ENCODE data around the gene DUSP8.

The DUSP8 gene

GRCh38 chr11:1553808-1554594, 18.1 kb downstream of the DUSP8 start:
- no peak for DNase-seq

- DNase-seq: no peak
These were observed 22.4 kb downstream of the DUSP8 start for GRCh38 chr11:1549338-1550330.

DNA sequence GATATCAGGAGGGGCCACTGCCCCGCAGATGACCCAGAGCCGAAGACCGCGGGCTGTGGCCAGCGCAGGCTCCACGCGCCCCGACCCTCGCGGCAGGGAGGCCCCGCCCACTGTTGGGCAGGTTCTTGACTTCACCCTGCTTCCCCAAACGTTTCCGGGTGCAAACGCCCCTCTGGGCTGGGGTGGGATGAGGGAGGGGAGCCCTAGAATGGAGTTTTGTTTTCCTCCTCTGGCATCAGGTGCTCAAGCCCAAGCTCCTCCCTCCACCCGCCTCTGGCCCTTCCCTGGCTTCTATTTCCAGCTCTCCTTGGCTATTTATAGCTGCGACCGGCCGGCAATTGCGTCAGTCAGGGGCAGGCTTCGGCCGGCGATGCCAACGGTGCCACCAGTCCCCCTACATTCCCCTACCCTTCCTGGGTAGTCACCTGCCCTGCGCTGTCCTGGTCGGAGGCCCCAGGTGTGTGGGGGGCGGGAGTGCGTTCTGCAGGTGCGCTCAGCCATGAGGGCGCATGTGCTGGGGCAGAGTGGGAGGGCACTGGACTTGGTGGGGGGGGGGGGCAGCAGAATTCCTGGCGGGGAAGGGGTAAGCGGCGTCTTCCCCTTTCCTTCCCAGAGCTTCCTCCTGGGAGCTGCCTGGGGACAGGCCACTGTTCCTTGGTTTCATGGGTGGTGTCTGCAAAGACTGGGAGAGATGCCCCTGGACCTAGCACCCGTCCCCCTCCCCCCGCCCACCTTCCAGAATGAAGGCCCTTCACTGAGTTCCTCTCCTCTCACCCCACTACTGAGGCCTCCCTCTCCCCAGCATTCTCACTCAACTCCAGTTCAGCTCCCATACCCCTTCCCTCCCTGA, 23.6 kb downstream of the DUSP8 start:
- no peak for DNase-seq

GRCh38 chr11:1547467-1548098, 24.5 kb downstream of the DUSP8 start:
- no peak for DNase-seq

DNA sequence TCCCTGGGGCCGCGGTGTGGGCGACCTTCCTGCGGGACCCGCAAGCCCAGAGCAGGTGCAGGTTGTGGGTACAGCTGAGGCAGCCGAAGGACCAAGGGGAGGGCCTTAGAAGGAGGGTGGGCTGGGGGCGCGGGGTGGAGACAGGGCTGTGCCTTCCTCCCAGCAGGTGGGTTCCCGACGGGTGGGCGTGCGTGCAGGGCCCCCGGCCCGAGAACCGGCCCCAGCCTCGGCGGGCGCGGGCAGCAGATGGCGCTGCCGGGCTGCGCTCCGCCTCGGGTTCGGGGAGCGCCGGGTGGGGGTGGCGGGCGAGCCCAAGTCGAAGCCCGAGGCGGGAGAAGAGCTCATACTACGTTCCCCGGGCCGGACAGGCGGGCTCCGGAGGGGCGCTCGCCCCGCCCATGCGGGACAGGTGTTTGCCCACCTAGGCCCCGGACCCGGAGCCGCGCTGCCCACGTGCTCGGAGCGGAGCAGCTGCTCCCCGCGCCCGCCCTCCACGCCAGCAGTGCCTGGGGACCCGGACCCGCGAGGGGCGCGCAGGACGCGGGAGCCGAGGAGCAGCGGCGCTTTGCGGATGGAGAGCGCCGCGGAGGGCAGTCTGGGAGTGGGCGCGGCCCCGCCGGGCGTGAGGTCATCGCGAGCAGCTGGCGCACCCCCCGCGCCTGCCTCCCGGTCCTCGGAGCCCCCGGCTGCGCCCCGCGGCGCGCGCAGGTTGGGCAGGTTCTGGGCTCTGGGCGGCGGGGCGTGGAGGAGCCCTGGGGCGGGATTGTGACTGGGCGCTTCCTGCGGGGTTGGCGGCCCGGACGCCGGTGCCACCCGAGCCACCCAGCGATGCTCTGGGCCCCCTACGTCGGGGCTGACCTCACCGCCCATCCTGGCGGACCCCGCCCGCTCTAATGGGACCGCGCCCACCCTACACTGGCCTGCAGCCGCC, 25.3 kb downstream of the DUSP8 start:
- DNase-seq: peak in 2 of 5 donors; percentile 29 to 54

DNA sequence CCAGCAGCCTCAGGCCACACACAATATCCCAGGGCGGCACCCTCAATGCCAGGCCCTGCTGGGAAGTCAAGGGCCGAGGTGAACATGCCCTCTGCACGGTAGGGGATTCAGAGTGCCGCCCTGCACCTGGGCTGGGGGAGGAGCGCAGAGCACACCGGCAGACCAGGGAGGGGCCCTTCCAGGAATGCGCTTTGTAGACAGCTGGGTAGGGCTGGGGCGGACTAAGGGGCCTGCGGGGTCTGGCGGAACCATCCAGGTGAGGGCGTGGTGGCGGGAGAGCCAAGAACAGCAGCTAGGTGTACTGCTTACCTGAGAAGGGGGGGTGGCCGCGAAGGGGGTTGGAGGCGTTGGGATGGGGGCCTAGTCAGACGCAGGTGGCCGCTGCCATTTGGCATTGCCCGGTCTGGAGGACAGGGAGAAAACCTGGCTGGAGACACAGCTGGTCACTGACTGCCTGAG, 26.0 kb downstream of the DUSP8 start:
- no peak for DNase-seq

DNA sequence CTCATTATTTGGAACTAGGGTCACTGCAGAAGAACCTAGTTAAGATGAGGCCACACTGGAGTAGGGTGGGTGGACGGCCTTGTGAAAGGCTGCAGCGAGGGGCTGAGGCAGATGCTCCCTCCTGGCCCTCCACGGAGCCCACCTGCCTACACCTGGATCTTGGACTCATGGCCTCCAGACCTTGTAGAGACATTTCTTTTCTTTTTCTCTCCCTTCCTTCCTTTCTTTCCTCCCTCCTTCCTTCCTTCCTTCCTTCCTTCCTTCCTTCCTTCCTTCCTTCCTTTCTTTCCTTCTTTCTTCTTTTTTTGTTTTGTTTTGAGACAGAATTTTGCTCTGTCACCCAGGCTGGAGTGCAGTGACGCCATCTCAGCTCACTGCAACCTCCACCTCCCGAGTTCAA, 26.6 kb downstream of the DUSP8 start:
- no peak for DNase-seq

DNA sequence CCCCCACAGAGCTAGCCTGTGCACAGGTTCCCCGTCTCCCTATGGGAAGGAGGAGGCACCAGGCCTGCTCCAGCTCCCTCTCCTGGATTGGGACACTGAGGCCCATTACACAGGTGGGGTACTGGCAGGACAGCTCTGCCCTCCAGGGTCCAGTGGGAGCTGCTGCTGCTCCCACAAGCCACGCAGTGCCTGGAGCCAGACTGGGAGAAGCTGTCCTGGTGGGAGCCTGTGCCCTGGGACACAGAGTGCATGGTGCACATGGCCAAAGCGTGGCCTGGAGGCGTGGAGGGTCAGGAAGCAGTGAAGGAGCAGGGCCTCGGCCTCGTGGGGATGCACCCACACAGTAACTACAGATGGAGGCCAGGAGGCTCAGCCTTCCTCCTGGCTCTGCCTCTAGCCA, 27.5 kb downstream of the DUSP8 start:
- DNase-seq: no peak

GRCh38 chr11:1543606-1544263, 28.3 kb downstream of the DUSP8 start:
- DNase-seq: no peak

- DNase-seq: no peak
These were observed 29.8 kb downstream of the DUSP8 start for GRCh38 chr11:1542267-1542666.

GRCh38 chr11:1541474-1542204, 30.4 kb downstream of the DUSP8 start:
- DNase-seq: no peak

DNA sequence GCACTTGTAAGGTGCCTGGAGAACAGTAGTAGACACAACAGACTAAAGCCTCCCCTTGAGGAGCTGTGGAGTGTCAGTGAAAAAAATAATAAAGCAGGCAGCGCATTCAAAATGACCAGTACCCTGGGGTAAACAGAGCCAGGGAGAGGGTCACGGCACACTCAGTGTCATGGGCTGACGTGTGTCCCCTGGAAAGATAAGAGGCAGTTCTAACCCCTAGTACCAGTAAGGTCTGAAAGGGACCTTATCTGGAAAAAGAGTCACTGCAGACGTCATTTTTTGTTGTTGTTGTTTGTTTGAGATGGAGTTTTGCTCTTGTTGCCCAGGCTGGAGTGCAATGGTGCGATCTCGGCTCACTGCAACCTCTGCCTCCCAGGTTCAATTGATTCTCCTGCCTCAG, 32.0 kb downstream of the DUSP8 start:
- DNase-seq: no peak

- DNase-seq: no peak
These were observed 33.9 kb downstream of the DUSP8 start for GRCh38 chr11:1538153-1538552.

- DNase-seq: no peak
These were observed 35.8 kb downstream of the DUSP8 start for GRCh38 chr11:1536065-1536843.

DNA sequence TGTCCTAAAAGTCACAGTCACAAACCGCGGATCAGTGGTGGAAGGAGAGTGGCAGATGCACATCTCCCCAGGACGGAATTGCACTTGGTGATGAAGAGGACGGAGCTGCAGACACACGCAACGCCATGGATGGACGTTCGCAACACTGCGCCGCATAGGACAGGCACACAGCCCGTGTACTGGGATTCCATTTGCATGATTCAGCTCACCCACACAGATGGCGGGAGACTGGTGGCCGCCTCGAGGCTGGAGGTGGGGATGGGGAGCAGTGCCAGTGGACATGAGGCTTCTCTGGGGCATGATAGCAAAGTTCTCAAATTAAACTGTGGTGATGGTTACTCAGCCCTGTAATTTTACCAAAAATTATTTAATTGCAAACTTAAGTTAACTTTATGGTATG, 37.4 kb downstream of the DUSP8 start:
- no peak for DNase-seq

DNA sequence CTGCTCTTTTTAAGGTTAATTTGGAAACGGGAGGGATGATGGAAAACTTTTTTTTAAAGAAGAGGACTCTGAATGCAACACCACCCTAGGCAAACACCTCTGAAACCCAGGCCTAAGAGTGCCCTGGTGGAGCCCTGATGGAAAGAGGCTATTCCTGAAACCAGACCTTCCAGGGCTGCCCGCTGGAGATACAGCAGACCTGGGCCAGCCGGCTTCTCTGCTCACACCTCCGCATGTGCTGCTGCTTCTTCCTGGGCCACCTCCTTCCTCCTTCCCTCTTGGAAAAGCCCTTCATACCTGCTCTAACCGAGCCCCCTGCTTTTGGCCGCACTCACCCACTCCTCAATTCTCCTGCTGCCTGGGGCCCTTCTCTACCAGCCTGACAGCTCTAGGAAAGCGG, 37.9 kb downstream of the DUSP8 start:
- no peak for DNase-seq

DNA sequence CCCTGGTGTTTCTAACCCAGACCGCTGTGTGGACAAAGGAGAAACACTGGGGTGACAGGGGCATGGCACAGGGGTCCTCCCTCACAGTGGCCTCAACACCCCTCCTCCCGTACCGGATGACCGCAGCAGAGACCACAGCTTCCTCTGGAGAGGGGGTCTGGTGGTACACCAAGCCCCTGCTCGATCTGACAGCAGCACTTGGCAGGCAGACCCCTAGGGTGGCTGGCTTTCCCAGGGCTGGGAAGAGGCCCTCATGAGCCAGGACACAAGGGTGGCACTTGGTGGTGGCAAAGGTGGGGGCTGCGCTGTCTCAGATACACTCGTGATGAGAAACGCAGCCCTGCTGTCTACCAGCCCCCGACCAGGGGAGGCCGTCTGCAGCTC, 38.7 kb downstream of the DUSP8 start:
- no peak for DNase-seq

GRCh38 chr11:1532606-1533341, 39.3 kb downstream of the DUSP8 start:
- DNase-seq: no peak
